Lower leg skin (tissue), 3 donors: ENCODE data around the gene DNER.

ENCODE experiments used
- POLR2A ChIP-seq, 2 donors: fragments of 450-650 bp; IDR thresholded peaks; one replicate each; pipeline ENCODE4 v1.6.1; 2016 to 2017; ENCODE audit warnings: antibody characterized with exemption in 2 of 2, mild to moderate bottlenecking in 1 of 2, moderate library complexity in 1 of 2
- TF ChIP-seq, protein P1 (sequence below), 3 donors: fragments of 450-650 bp; IDR thresholded peaks; one replicate each; pipeline ENCODE4 v1.5.1; 2016; ENCODE audit warnings: antibody characterized with exemption in 3 of 3, mild to moderate bottlenecking in 3 of 3, moderate library complexity in 2 of 3

DNA sequence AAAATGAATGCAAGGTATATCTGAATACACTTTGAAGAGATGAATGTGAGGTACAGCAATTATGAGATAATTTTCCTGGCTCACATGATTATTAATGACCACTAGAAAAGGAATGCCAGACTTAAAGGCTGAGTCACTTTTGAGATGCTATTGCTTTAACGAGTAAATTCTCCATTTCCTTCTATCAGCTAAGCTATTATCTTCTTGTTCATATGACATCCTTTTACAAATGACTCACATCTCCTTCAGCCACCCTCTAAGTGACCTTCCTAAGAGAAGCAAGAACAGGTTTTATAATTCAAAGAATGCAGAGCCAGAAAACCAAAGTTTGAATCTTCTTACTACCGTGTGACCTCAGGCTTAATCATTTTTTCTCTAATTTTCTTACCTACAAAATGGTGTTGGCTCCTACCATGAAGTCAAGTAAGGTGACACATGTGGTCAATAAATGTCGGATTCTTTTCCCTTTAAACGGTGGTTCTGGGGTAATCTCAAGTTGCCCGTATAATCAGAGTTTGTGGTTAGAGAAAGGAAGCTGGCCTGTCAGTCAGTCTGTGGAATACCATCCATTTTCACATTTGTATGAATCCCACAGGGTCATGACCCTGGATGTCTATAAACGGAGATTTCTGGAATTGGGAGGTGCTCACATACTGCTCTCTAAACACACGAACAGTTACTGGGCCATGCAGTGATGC lies 259.3 kb downstream of the DNER start:
- TF ChIP-seq, protein P1, sequence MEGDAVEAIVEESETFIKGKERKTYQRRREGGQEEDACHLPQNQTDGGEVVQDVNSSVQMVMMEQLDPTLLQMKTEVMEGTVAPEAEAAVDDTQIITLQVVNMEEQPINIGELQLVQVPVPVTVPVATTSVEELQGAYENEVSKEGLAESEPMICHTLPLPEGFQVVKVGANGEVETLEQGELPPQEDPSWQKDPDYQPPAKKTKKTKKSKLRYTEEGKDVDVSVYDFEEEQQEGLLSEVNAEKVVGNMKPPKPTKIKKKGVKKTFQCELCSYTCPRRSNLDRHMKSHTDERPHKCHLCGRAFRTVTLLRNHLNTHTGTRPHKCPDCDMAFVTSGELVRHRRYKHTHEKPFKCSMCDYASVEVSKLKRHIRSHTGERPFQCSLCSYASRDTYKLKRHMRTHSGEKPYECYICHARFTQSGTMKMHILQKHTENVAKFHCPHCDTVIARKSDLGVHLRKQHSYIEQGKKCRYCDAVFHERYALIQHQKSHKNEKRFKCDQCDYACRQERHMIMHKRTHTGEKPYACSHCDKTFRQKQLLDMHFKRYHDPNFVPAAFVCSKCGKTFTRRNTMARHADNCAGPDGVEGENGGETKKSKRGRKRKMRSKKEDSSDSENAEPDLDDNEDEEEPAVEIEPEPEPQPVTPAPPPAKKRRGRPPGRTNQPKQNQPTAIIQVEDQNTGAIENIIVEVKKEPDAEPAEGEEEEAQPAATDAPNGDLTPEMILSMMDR (IDR thresholded peaks at IDR 0.05), result no peak
- TF ChIP-seq POLR2A (IDR thresholded peaks at IDR 0.05), result no peak
